Putamen (tissue), 1 donor: ENCODE data around the gene MPZL3.
A peak's percentile ranks its signal among the peaks of the same experiment; 100 is the strongest.
"Not testable (repeated sequence)": the region's sequence is repeated elsewhere in the genome, so short reads cannot be mapped to it uniquely, and the experiment has no call there.

Experiments used
- DNase-seq: peaks from one replicate; pipeline ENCODE4 v3.0.0-alpha.2; 2016; ENCODE audit warnings: low spot score

Gene MPZL3

DNA sequence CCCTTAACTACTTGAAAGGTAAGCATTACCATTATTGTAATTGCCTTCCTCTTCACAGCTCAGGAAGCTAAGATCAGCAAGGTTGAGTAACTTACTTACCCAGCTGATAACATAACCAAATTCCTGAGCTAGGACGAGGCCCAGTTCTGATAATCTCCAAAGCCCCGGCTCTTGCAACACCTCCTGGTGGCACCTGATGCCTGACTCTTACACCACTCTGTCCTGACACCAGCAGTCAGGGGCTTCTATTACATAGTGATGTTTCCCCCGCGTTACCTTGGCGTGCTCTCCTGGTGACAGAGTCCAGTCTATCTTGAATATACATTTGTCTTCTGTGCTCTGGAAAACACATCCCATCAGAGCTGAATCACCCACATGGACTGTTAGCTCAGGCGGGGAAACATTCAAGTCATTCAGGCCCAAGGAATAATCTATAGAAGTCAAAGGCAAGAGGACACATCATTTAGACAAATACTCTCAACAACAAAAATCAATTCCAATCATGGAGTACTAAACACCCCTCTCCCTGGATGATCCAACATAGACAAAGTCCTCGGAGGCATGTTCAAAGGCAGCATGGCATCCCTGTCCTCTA is 39.9 kb downstream of the MPZL3 start:
- DNase-seq, result no peak

DNA sequence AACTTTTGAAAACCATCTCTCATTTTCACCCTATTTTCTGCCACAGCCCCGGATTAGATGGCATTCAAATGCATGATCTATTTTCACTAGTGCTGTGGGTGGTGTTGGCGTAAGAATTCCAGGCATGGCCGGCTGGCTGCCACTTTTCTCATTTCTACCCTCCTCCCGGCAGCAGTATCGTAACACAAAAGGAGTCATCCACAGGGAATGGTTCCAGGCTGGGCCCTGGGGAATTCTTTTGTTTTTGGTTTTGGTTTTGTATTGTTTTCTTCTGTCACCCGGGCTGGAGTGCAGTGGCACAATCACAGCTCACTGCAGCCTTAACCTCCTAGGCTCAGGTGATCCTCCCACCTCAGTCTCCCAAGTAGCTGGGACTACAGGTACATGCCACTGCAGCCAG is 41.2 kb downstream of the MPZL3 start:
- DNase-seq, result peak; percentile 34

GRCh38 chr11:118210323-118210722 is 41.8 kb downstream of the MPZL3 start:
- no peak for DNase-seq

GRCh38 chr11:118209033-118209432 is 43.1 kb downstream of the MPZL3 start:
- DNase-seq, result no peak

- no peak for DNase-seq
These were observed 45.1 kb downstream of the MPZL3 start for GRCh38 chr11:118207079-118207478.

GRCh38 chr11:118206391-118207031 is 45.7 kb downstream of the MPZL3 start:
- DNase-seq, result no peak

DNA sequence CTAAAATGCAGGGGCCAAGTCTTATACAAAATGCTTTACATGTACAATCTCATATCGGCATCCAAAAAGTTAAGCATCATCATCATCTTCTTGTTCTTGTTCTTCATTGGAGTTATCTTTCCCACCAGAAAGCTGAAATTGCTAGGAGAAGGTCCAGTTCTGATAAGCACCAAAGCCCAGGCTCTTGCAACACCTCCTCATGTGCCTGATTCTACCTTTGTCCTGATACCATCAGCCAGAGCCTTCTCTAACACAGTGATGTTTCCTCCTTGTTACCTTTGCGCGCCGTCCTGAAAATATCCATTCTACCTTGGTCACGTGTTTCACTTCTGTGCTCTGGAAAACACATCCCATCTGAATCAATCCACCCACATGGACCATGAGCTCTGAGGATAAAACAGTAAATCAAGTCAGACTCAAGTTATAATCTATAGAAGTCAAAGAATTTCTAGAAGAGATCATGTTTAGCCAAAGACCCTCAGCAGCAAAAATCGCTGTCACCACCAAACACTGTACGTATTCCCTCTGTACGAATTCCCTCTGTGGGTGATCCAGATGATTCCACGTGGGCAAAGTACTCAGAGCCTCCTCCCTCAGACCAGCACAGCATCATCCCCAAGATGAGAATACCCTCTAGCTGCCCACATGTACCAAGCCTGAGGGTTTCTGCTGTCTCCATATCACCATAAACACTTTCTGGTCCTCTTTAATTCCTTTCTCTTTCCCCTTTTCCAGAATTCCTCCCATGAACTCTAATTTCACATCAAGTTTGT is 46.4 kb downstream of the MPZL3 start:
- no peak for DNase-seq

- no peak for DNase-seq
These were observed 49.4 kb downstream of the MPZL3 start for GRCh38 chr11:118202599-118203422.

DNA sequence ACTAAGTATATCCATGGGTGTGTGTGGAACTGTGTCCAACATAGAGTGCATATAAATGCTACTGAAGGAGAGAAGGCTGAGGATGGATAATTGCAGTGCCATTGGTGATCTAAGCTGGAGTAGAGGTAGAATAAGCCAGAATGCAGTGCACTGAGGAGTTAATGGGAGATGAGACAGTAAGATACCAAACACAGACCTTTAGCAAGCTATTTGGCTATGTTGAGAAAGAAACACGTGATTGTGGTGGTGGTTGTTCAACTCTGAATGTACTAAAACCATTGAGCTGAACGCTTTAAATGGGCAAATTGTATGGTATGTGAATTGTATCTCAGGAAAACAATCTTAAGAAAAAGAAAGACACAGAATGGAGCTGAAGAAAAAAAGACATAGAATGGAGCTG is 50.2 kb downstream of the MPZL3 start:
- no peak for DNase-seq

DNA sequence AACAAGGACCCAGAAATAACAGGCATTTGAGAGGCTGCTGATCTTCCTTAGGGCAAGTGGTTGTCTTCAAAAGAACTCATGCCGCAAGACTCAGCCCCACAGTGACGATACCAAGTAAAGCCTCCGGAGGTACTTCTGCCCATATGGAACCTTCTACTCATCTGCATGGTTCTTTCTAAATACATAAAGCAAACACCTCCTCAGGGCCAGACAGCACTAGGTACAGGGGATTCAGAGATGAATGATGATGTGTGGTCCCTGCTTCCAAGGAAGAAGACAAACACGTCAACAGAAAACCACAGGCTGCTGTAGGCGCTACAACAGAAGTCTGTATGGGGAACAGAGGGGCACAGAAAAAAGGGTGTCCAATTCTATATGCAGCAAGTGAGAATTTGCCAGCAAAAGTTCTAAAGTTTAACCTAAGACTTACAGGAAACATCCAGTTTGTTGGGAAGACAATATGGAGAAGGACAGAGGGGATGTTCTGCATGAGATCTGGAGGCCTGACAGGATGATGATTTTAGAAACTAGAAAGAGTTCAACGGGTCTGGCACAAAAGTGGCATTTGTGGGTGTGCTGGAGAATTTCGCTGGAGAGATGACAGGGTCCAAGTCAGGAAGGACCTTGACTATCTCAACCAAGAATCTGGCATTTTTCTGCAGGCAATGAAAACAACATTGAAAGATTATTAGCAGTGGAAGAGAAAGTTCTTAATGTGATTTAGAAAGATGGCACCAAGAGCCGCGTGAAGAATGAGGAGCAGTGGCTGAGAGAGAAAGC is 51.1 kb downstream of the MPZL3 start:
- no peak for DNase-seq

DNA sequence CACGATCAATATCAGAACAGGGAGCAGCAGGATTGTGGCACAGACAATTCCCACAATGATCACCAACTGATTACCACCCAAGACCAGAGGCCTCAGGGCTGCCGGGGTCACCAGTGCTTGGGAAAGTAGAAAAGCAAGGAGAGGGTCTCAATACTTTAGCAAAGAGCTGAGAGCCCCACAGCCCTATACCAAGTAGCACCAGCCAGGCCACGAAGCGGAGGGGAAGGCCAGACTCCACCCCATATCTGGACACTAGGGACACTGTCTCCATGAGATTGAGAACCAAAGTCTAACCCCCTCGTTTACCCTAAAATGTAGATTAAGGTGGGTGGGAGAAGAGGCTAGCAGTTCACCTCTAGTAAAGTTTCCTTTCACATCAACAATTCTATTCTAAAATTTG is 51.7 kb downstream of the MPZL3 start:
- no peak for DNase-seq

- DNase-seq, result no peak
These were observed 53.0 kb downstream of the MPZL3 start for GRCh38 chr11:118199135-118199534.

DNA sequence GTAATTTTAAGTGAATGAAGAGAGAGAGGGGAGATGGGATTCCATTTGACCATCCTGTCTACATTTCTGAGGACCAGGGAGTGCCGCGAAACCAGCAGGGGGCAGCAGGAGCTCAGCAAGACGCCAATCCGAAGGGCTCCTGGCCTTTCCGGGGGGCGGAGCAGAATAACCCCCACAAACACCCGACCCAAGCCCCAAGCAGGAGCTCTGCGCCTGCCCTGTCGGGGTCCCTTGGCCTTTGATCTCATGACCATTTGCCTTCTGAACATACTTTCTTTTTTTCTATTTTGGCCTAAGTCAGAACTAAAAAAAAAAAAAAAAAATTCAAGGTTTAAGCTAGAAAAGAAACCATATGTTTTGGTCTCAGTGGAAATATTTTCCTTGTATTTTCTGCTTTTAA is 53.8 kb downstream of the MPZL3 start:
- peak; percentile 63 for DNase-seq

GRCh38 chr11:118194835-118195627 is 57.1 kb downstream of the MPZL3 start:
- peak; percentile 87 for DNase-seq

- DNase-seq, result no peak
These were observed 58.1 kb downstream of the MPZL3 start for GRCh38 chr11:118193910-118194566.

GRCh38 chr11:118192817-118193216 is 59.3 kb downstream of the MPZL3 start:
- not testable (repeated sequence) for DNase-seq

DNA sequence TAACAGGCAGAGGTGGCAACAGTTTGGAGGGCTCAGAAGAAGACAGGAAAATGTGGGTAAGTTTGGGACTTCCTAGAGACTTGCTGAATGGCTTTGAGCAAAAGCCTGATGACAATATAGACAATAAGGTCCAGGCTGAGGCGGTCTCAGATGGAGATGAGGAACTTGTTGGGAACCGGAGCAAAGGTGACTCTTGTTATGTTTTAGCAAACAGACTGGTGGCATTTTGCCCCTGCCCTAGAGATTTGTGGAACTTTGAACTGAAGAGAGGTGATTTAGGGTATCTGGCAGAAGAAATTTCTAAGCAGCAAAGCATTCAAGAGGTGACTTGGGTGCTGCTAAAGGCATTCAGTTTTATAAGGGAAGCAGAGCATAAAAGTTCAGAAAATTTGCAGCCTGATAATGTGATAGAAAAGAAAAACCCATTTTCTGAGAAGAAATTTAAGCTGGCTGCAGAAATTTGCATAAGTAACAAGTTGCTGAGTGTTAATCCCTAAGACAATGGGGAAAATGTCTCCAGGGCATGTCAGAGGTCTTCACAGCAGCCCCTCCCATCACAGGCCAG is 61.1 kb downstream of the MPZL3 start:
- DNase-seq, result not testable (repeated sequence)

DNA sequence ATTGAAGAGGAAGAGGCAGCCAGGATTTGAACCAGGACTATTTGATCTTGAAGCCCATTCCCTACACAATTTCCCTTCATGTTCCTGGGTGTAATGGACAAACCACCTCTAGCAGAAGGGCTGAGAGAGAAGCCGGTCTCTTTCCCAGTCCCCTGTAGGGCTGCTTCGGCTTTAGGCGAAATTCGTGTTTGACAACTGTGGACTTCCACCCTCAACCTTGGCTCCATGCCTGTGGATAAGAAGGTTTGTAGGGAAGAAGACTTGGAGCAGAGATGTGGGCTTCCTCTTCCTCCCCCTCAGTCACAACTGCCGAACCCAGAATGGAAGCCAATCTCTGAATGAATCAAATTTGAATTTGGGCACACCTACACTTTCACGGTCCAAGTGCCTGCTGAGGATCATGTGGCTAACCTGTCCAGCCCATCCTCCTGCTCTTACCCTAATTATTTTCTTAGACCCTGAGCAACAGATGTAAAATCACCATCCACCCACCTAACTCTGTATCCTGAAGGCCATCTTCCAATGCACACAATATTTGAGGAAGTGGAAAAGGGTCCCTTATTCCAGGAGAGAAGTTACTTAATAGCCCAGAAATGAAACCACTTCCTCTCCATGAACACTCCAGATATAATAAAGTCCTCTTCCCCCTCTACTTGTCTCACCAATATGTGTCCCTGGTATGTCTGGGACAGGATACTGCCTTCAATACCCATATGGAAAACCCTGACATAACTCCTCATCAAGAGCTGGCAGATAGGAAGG is 65.6 kb downstream of the MPZL3 start:
- no peak for DNase-seq
